ENCODE measurements around the gene MOV10. TPM values are rescaled to one million over a fixed set of nuclear protein-coding genes. Genes with fewer than 3 reads are reported as not detected.

Gene MOV10
- total RNA-seq, 2 experiments from 2014 or later: 80.6 to 89.3 TPM

DNA sequence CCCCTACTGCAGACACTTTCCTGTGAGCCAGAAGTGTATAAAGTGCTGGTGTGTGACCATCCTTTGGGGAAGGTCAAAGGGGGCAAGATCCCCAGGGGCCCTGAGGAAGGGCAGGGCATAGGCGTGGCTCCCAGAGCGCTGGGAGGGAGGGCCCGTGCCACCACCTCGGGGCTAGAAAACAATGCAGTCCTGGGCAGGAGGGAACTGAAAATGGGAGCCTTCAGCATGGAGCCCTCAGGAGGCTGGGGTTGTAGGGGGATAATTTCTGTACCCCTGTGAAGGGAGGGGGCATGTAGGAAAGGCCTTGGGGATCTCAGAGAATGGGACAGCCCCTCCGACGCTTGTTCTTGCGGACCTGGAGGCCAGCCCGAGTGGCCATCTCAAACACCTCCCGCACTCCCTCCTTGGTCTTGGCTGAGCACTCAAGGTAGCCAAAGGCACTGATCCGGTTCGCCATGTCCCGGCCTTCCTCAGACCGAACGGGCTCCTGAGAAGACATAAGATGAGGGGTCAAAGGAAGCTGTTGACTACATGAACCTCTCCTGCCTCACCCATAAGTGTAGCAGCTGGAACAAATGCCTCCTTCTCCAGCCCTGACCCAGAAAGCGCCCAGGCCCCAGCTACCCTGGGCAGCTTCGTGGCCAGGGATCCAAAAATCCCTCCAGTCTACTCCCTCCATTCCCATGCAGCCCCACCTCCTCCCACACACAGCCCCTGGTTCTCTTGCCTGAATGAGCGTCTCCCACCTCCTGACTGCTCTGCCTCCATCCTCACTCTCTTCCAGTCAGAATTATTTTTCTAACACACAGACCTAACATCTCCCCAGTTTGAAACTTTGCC lies 27.0 kb downstream of the MOV10 start:
- H3K4me3 ChIP-seq (ENCODE audit: low read length): no peak overlapping the region
- H3K4me1 Mint-ChIP-seq (ENCODE audit: low read depth): peaks cover 62% of the 10 kb centered on the region

DNA sequence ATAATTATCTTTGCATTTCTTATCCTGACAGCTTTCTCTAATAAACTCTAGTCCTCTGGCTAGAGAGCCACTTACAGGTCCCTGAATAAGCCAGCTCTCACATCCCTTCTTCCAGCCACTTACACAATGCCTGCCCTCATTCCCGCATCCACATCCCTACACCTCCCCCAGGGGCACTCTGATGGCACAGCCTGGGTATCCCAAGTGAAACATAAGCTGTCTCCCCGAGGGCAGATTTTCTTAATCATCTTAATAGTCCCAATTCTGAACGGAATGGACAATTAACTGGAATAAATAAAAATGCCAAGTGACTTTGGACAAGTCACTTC lies 27.6 kb downstream of the MOV10 start:
- Histone ChIP-seq H3K9me3 (ENCODE audit: control insufficient read depth in 1 of 2, insufficient read depth in 1 of 2, low read length in 2 of 2) (no peaks in the 10 kb centered on the region), H3K36me3 (ENCODE audit: insufficient read depth, low read length) (peaks cover 30% of the 10 kb centered on the region), H3K27ac (ENCODE audit: low read depth in 1 of 2, low read length in 2 of 2) (no peak overlapping the region), H3K4me1 (ENCODE audit: insufficient read depth, low read length) (peaks cover 53% of the 10 kb centered on the region), H3K4me3 (ENCODE audit: low read length) (no peak overlapping the region), H3K27me3 (ENCODE audit: control insufficient read depth in 1 of 2, insufficient read depth in 2 of 2, low read length in 2 of 2) (no peaks in the 10 kb centered on the region)
- ChIA-PET CTCF (interaction anchor here (1.8 kb wide), 1 partner anchor 14 kb away, joined by 6 read pairs; the partner anchor contains the start of gene PPM1J), POLR2A (interaction anchor here (1.1 to 4.4 kb wide), 5 partner anchors 9 to 82 kb away, joined by 3 to 46 read pairs (median 4); partner anchors contain the start of genes CAPZA1, MOV10 and PPM1J)
- ATAC-seq (ENCODE audit: poor library complexity): no peak
- intact Hi-C loops (cut with DNase I, micrococcal nuclease): no loop called here
- H3K36me3 Mint-ChIP-seq (ENCODE audit: low read depth): peaks cover 38% of the 10 kb centered on the region
- no peaks in the 10 kb centered on the region for H3K9me3 Mint-ChIP-seq
- TF ChIP-seq, protein P1, sequence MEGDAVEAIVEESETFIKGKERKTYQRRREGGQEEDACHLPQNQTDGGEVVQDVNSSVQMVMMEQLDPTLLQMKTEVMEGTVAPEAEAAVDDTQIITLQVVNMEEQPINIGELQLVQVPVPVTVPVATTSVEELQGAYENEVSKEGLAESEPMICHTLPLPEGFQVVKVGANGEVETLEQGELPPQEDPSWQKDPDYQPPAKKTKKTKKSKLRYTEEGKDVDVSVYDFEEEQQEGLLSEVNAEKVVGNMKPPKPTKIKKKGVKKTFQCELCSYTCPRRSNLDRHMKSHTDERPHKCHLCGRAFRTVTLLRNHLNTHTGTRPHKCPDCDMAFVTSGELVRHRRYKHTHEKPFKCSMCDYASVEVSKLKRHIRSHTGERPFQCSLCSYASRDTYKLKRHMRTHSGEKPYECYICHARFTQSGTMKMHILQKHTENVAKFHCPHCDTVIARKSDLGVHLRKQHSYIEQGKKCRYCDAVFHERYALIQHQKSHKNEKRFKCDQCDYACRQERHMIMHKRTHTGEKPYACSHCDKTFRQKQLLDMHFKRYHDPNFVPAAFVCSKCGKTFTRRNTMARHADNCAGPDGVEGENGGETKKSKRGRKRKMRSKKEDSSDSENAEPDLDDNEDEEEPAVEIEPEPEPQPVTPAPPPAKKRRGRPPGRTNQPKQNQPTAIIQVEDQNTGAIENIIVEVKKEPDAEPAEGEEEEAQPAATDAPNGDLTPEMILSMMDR (IDR thresholded peaks at IDR 0.05): no peak
- H3K27ac Mint-ChIP-seq: peak overlapping the region; percentile 34
- no peak overlapping the region for H3K4me3 Mint-ChIP-seq
- no peaks in the 10 kb centered on the region for H3K27me3 Mint-ChIP-seq
- H3K4me1 Mint-ChIP-seq (ENCODE audit: low read depth): peaks cover 63% of the 10 kb centered on the region
- DNase-seq: no peak

More for the DNA sequence above, 27.0 kb downstream of the MOV10 start:
- DNase-seq: peak in 1 of 14 experiments; percentile 13
- Histone ChIP-seq H3K36me3 (ENCODE audit: insufficient read depth, low read length) (peaks cover 34% of the 10 kb centered on the region), H3K27me3 (ENCODE audit: control insufficient read depth in 1 of 2, insufficient read depth in 2 of 2, low read length in 2 of 2) (no peaks in the 10 kb centered on the region), H3K27ac (ENCODE audit: low read depth in 1 of 2, low read length in 2 of 2) (peak overlapping the region in 1 of 2 donors; percentile 34), H3K9me3 (ENCODE audit: control insufficient read depth in 1 of 2, insufficient read depth in 1 of 2, low read length in 2 of 2) (no peaks in the 10 kb centered on the region), H3K4me1 (ENCODE audit: insufficient read depth, low read length) (peaks cover 49% of the 10 kb centered on the region)
- Mint-ChIP-seq H3K27me3 (no peaks in the 10 kb centered on the region), H3K27ac (peak overlapping the region; percentile 34), H3K4me3 (no peak overlapping the region), H3K36me3 (ENCODE audit: low read depth) (peaks cover 42% of the 10 kb centered on the region), H3K9me3 (no peaks in the 10 kb centered on the region)
- POLR2A ChIA-PET: interaction anchor here (1.1 to 4.4 kb wide), 5 partner anchors 13 to 84 kb away, joined by 3 to 46 read pairs (median 4); partner anchors contain the start of genes CAPZA1, MOV10 and PPM1J
- intact Hi-C loops (cut with DNase I, micrococcal nuclease): loop anchor here in 1 of 2 experiments (2.0 kb wide), 1 partner anchor 25 kb away; no protein-coding TSS in a partner anchor
- CTCF ChIA-PET: no interaction called here
- TF ChIP-seq, protein P1 (IDR thresholded peaks at IDR 0.05): no peak
- no peak for ATAC-seq (ENCODE audit: poor library complexity)

DNA sequence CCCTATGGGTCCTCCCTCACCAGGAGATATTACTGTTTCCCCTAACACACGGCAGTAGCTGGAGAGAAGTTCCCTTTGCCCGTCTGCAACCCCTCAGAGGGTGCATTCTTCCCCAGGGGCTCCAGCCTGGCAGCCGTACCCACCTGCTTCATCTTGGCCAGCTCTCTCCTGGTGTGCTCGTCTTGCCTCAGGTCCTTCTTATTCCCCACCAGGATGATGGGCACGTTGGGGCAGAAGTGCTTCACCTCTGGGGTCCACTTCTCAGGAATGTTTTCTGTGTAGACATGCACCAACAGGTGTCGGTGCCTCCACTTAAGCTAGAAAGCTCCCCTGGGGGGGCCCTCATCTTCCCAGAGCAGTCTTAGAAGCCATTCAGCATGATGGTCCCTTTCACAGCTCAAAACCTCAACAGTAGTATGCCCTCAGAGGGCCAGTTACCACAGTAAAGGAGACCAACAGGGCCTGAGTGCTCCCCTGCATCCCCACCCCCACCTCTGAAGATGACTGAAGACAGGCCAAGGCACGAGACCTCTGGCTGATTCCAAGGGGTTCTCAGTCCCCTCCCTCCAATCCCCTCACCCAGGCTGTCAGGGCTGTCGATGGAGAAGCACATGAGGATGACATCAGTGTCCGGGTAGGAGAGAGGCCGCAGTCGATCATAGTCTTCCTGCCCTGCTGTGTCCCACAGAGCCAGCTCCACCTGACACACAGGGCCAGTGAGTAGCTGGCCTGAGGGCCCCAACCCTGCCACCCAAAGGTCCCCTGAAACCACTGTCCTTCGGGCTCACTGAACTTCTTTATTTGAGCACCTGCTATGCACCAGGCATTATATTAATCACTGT lies 28.2 kb downstream of the MOV10 start:
- POLR2A ChIA-PET: interaction anchor here (1.1 to 4.4 kb wide), 5 partner anchors 8 to 83 kb away, joined by 3 to 46 read pairs (median 4); partner anchors contain the start of genes CAPZA1, MOV10 and PPM1J
- DNase-seq (peak in 1 of 14 experiments; percentile 12), ATAC-seq (ENCODE audit: poor library complexity) (no peak)
- Mint-ChIP-seq H3K4me3 (peak overlapping the region; percentile 26), H3K27ac (peak overlapping the region; percentile 34), H3K4me1 (ENCODE audit: low read depth) (peaks cover 66% of the 10 kb centered on the region), H3K9me3 (no peaks in the 10 kb centered on the region), H3K36me3 (ENCODE audit: low read depth) (peaks cover 32% of the 10 kb centered on the region), H3K27me3 (no peaks in the 10 kb centered on the region)
- Histone ChIP-seq H3K4me1 (ENCODE audit: insufficient read depth, low read length) (peaks cover 59% of the 10 kb centered on the region), H3K27me3 (ENCODE audit: control insufficient read depth in 1 of 2, insufficient read depth in 2 of 2, low read length in 2 of 2) (no peaks in the 10 kb centered on the region), H3K4me3 (ENCODE audit: low read length) (no peak overlapping the region), H3K9me3 (ENCODE audit: control insufficient read depth in 1 of 2, insufficient read depth in 1 of 2, low read length in 2 of 2) (no peaks in the 10 kb centered on the region), H3K36me3 (ENCODE audit: insufficient read depth, low read length) (peaks cover 26% of the 10 kb centered on the region), H3K27ac (ENCODE audit: low read depth in 1 of 2, low read length in 2 of 2) (no peak overlapping the region)
- CTCF ChIA-PET: interaction anchor here (1.8 kb wide), 1 partner anchor 13 kb away, joined by 6 read pairs; the partner anchor contains the start of gene PPM1J
- intact Hi-C loops (cut with DNase I, micrococcal nuclease): no loop called here
- TF ChIP-seq, protein P1 (IDR thresholded peaks at IDR 0.05): no peak
